ENCODE data around the gene PRLHR.

DNA sequence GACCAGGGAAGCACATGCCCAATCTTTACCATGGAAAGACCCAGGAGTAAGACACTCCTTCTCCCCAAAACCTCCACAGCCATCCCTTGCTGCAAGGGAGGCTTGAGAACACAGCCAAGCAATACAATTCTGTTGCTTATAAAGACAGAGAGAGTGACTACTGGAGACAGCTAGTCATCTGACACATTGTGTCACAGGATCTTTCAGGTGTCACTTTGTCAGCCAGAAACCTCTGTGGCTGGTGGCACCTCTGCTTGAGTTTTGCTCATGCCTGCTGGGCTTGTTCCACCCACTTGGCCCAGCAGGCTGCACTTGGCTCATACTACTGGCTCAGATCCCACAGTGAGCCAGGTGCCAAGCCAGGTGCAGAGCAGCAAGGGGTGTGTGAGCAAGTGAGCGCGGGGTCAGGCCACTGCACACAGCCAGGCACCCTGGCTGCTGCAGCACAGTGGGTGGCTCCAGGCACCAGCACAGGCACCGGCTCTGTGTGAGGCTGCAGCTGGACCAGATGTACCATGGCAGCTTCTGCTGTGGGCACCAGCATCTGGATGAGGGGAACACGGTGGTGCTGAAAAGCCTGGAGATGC is 12.4 kb upstream of the PRLHR start:
- TF ChIP-seq, protein P1, sequence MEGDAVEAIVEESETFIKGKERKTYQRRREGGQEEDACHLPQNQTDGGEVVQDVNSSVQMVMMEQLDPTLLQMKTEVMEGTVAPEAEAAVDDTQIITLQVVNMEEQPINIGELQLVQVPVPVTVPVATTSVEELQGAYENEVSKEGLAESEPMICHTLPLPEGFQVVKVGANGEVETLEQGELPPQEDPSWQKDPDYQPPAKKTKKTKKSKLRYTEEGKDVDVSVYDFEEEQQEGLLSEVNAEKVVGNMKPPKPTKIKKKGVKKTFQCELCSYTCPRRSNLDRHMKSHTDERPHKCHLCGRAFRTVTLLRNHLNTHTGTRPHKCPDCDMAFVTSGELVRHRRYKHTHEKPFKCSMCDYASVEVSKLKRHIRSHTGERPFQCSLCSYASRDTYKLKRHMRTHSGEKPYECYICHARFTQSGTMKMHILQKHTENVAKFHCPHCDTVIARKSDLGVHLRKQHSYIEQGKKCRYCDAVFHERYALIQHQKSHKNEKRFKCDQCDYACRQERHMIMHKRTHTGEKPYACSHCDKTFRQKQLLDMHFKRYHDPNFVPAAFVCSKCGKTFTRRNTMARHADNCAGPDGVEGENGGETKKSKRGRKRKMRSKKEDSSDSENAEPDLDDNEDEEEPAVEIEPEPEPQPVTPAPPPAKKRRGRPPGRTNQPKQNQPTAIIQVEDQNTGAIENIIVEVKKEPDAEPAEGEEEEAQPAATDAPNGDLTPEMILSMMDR (IDR thresholded peaks at IDR 0.05; ENCODE audit: low read depth, low read length, poor library complexity, severe bottlenecking): no peak
- no peak for TF ChIP-seq EZH2phosphoT487 (IDR thresholded peaks at IDR 0.05; ENCODE audit: borderline replicate concordance, low read length)

Measured in DOHH2 (cell line).